ENCODE results near the gene PSMB7.

Gene PSMB7

GRCh38 chr9:124441291-124441690 lies 26.0 kb upstream of the PSMB7 start:
- ChIA-PET CTCF (interaction anchor here (1.3 to 9.5 kb wide), 3 partner anchors 11 to 23 kb away, joined by 5 to 65 read pairs (median 5); partner anchors contain the start of gene PSMB7), POLR2A (no interaction called here)
- DNase-seq (ENCODE audit: low read depth, low spot score): no peak
- TF ChIP-seq CTCF (IDR thresholded peaks at IDR 0.05; ENCODE audit: insufficient read depth, low read length, missing control alignments): no peak
- no peak overlapping the region for H3K4me3 ChIP-seq (ENCODE audit: low read depth, low read length)

GRCh38 chr9:124440786-124441185 lies 25.5 kb upstream of the PSMB7 start:
- no peak for DNase-seq (ENCODE audit: low read depth, low spot score)
- ChIA-PET CTCF (interaction anchor here (1.4 to 9.5 kb wide), 3 partner anchors 10 to 22 kb away, joined by 3 to 65 read pairs (median 5); partner anchors contain the start of gene PSMB7), POLR2A (no interaction called here)
- TF ChIP-seq CTCF (IDR thresholded peaks at IDR 0.05; ENCODE audit: insufficient read depth, low read length, missing control alignments): no peak
- H3K4me3 ChIP-seq (ENCODE audit: low read depth, low read length): no peak overlapping the region

GRCh38 chr9:124439686-124440243 lies 24.5 kb upstream of the PSMB7 start:
- ChIA-PET POLR2A (no interaction called here), CTCF (interaction anchor here (1.4 to 9.5 kb wide), 2 partner anchors 11 to 21 kb away, joined by 3 to 65 read pairs; partner anchors contain the start of gene PSMB7)
- TF ChIP-seq CTCF (IDR thresholded peaks at IDR 0.05; ENCODE audit: insufficient read depth, low read length, missing control alignments): no peak
- DNase-seq (ENCODE audit: low read depth, low spot score): no peak
- no peak overlapping the region for H3K4me3 ChIP-seq (ENCODE audit: low read depth, low read length)

GRCh38 chr9:124439086-124439485 lies 23.8 kb upstream of the PSMB7 start:
- DNase-seq (ENCODE audit: low read depth, low spot score): no peak
- ChIA-PET CTCF (interaction anchor here (9.5 kb wide), 1 partner anchor 20 kb away, joined by 65 read pairs; the partner anchor contains the start of gene PSMB7), POLR2A (no interaction called here)
- no peak overlapping the region for H3K4me3 ChIP-seq (ENCODE audit: low read depth, low read length)
- no peak for TF ChIP-seq CTCF (IDR thresholded peaks at IDR 0.05; ENCODE audit: insufficient read depth, low read length, missing control alignments)

GRCh38 chr9:124438091-124438490 lies 22.8 kb upstream of the PSMB7 start:
- ChIA-PET POLR2A (no interaction called here), CTCF (interaction anchor here (9.5 kb wide), 1 partner anchor 19 kb away, joined by 65 read pairs; the partner anchor contains the start of gene PSMB7)
- H3K4me3 ChIP-seq (ENCODE audit: low read depth, low read length): no peak overlapping the region
- DNase-seq (ENCODE audit: low read depth, low spot score): no peak
- TF ChIP-seq CTCF (IDR thresholded peaks at IDR 0.05; ENCODE audit: insufficient read depth, low read length, missing control alignments): no peak

GRCh38 chr9:124437086-124437485 lies 21.8 kb upstream of the PSMB7 start:
- H3K4me3 ChIP-seq (ENCODE audit: low read depth, low read length): no peak overlapping the region
- CTCF ChIA-PET: interaction anchor here (0.7 to 9.5 kb wide), 2 partner anchors 18 to 22 kb away, joined by 3 to 65 read pairs; partner anchors contain the start of gene PSMB7
- DNase-seq (ENCODE audit: low read depth, low spot score): no peak
- POLR2A ChIA-PET: no interaction called here
- TF ChIP-seq CTCF (IDR thresholded peaks at IDR 0.05; ENCODE audit: insufficient read depth, low read length, missing control alignments): no peak
